Naive B cell (primary cell): Measurements from ENCODE around the gene TRAM2. TPM values are rescaled to one million over a fixed set of nuclear protein-coding genes. Genes with fewer than 3 reads are reported as not detected.

Source experiments
- ATAC-seq, 2 donors: fragments of 150-1000 bp; cut with Tn5 transposase; 2 replicates each; pipeline ENCODE4 v1.10.0; 2021; ENCODE audit warnings: low read depth in 2 of 2, mild to moderate bottlenecking in 2 of 2, moderate library complexity in 2 of 2
- DNase-seq: peaks from one replicate; pipeline ENCODE4 v3.0.0; 2022
- H3K27ac Mint-ChIP-seq, 6 donors: one replicate each; pipeline ENCODE4 v1.8.0; 2020 to 2022; ENCODE audit warnings: mild to moderate bottlenecking in 6 of 6, mixed read lengths in 6 of 6, moderate library complexity in 5 of 6, inconsistent platforms in 2 of 6
- H3K27me3 Mint-ChIP-seq, 3 donors: one replicate each; pipeline ENCODE4 v1.8.0; 2021 to 2022; ENCODE audit warnings: mixed read lengths in 3 of 3, mild to moderate bottlenecking in 1 of 3
- H3K36me3 Mint-ChIP-seq, 2 donors: one replicate each; pipeline ENCODE4 v1.8.0; 2020 to 2022; ENCODE audit warnings: mixed read lengths in 2 of 2, inconsistent platforms in 1 of 2, mild to moderate bottlenecking in 1 of 2
- H3K4me1 Mint-ChIP-seq, 3 donors: one replicate each; pipeline ENCODE4 v1.8.0; 2020 to 2022; ENCODE audit warnings: mixed read lengths in 3 of 3, inconsistent platforms in 1 of 3, mild to moderate bottlenecking in 1 of 3, moderate library complexity in 1 of 3
- H3K4me3 Mint-ChIP-seq, 8 donors: one replicate each; pipeline ENCODE4 v1.8.0; 2020 to 2022; ENCODE audit warnings: mild to moderate bottlenecking in 8 of 8, mixed read lengths in 8 of 8, moderate library complexity in 8 of 8, inconsistent platforms in 2 of 8
- H3K9me3 Mint-ChIP-seq, 7 donors: one replicate each; pipeline ENCODE4 v1.8.0; 2020 to 2022; ENCODE audit warnings: mixed read lengths in 7 of 7, mild to moderate bottlenecking in 5 of 7, inconsistent platforms in 2 of 7, moderate library complexity in 1 of 7
- polyA plus RNA-seq, 6 donors: library from polyadenylated mRNA; unstranded; fragments of 300-500 nt; fragmentation: Illumina TruSeq; gene quantifications; one replicate each; pipeline ENCODE4 v1.2.3, GENCODE V29; 2021; ENCODE audit warnings: low read depth in 6 of 6

The TRAM2 gene
- polyA plus RNA-seq, 6 donors from 2014 or later, result 1.4 to 3.9 (median 2.7) TPM

DNA sequence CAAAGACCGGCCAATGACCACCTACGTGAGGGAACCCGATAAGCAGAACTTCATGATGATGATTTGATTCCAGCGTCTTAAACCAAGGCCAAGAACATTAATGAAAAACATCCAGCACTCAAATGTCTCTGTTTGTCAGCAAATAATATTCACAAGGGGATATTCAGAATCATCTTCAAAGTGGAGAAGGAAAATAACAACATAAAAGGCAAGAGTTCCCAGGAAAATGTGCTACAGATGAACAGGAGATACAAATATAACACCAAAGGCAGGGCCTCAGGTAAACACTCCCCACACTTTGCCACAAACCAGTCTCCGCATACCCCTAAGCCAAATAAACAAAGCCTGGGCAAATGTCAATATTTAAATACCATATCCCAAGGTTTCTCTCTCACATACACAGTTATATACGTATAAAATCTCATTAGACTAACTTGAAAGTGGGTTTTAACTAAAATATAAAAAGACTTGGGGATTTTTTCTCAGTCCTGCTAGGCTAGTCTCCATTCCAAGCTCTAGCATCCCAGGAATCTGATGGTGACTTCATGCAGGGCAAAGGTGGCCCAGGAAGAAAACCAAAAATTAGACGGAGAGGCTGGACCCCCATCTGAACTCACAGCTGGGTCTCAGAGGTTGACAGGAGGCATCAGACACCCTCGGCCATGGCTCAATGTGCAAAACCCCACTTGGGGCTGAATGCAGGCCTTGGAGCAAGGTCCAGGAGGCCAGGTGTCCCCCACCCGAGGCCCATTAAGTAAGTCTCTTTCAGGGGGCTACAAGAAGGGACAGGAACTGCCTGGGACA is 32.1 kb downstream of the TRAM2 start:
- Mint-ChIP-seq H3K36me3 (peaks cover 0 to 3% of the 10 kb centered on the region in 2 donors), H3K9me3 (no peaks in the 10 kb centered on the region), H3K27me3 (no peaks in the 10 kb centered on the region), H3K27ac (peak overlapping the region in 1 of 6 donors; percentile 15), H3K4me1 (peaks cover 4 to 20% (median 18%) of the 10 kb centered on the region in 3 donors), H3K4me3 (no peak overlapping the region)
- ATAC-seq (no peak), DNase-seq (no peak)

DNA sequence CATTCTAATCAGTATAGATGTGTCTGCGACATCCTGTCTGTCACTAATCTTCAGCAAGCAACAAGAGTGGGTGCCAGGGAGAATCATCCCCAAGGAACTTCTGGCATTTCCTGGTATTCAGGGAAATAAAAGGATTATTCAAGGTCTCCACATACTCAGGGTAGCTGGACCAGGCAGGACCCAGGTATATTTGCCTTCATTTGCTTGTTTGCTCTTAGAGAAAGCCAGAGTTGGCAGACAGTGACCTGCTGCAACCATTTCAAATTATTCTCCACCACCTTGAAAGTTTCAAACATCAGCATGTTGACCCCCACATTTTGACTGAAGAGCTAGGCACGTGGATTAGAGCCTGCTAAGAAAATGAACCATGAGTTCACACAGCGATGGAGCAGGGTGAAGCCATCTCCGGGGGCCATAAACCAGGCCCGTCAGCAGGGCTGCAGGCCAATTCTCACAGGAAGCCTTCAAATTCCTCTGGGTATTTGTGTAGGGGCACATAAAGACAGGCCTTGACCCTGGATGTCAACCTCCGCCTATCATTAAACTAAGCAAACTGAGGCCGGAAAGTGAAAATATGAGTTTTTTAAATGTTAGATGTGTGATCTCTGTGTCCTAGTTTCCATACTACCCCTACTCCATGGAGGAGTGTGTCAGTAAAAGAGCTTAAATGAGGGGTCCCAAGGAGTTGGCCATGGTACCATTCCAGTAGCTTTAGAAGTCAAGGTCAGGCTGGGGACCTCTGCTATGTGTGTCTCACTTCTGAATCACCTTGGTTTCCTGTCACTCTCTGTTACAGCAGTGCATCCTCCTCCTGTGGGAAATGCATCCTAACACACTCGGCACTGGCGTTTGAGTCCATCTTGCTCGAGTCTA is 32.9 kb downstream of the TRAM2 start:
- peaks cover 0 to 3% of the 10 kb centered on the region in 2 donors for H3K36me3 Mint-ChIP-seq
- no peaks in the 10 kb centered on the region for H3K27me3 Mint-ChIP-seq
- no peak overlapping the region for H3K4me3 Mint-ChIP-seq
- peak overlapping the region in 1 of 6 donors; percentile 15 for H3K27ac Mint-ChIP-seq
- H3K9me3 Mint-ChIP-seq, result no peaks in the 10 kb centered on the region
- DNase-seq (no peak), ATAC-seq (no peak)
- H3K4me1 Mint-ChIP-seq, result peaks cover 10 to 22% (median 20%) of the 10 kb centered on the region in 3 donors

- no peak overlapping the region for H3K4me3 Mint-ChIP-seq
- H3K36me3 Mint-ChIP-seq, result peaks cover 0 to 3% of the 10 kb centered on the region in 2 donors
- DNase-seq, result no peak
- H3K9me3 Mint-ChIP-seq, result no peaks in the 10 kb centered on the region
- ATAC-seq, result no peak
- H3K4me1 Mint-ChIP-seq, result peaks cover 11 to 29% (median 20%) of the 10 kb centered on the region in 3 donors
- no peak overlapping the region for H3K27ac Mint-ChIP-seq
- H3K27me3 Mint-ChIP-seq, result no peaks in the 10 kb centered on the region
Observed at GRCh38 chr6:52543262-52543661, 33.6 kb downstream of the TRAM2 start.

DNA sequence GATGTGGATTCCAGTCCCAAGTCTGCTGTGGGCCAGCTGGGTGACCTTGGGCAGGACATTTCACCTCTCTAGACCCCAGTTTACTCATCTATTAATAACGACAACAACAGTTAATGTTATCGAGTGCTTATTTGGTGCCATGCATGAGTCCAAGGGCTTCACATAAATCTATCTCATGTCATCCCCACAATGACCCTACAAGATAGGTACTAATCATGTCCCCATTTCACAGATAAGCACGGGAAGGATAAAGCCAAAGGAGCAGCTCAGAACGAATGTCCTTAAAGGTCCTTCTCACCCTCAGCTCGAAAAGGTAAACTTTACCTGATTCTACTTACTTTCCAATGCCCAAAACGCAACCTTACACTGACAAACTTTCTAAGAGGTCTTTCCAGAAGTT is 35.7 kb downstream of the TRAM2 start:
- DNase-seq (no peak), ATAC-seq (no peak)
- H3K27me3 Mint-ChIP-seq, result no peaks in the 10 kb centered on the region
- no peaks in the 10 kb centered on the region for H3K9me3 Mint-ChIP-seq
- peaks cover 0 to 2% of the 10 kb centered on the region in 2 donors for H3K36me3 Mint-ChIP-seq
- no peak overlapping the region for H3K4me3 Mint-ChIP-seq
- peaks cover 16 to 28% (median 17%) of the 10 kb centered on the region in 3 donors for H3K4me1 Mint-ChIP-seq
- H3K27ac Mint-ChIP-seq, result no peak overlapping the region

DNA sequence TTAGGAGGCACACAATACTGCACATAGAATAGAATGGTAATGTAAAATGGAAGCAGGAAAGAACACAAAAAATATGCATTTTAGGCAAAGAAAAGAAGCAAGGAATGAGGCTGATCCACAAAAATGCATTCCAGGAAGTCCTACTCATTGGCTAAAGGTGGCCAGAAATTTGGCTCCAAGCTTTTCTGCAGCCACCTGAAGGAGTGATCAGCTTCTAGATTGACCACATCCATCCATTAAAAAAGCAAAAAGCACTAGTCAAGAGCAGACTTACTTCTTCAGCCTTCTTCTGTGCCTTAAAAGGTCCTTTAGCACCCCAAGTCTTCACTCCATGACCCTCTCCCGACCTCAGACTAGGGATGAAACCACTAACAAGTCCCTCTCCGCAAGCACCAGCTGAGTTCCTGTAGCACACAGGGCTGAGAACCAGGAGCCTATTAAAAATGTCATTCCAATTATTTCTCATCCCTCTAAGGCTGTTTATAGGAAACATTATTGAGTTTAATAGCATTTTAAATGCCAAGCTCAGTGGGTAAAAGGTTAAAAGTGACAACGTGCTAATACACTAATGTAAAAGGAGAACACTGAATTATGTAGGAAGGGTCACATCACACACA is 36.5 kb downstream of the TRAM2 start:
- no peak overlapping the region for H3K27ac Mint-ChIP-seq
- H3K4me1 Mint-ChIP-seq, result peaks cover 15 to 21% (median 17%) of the 10 kb centered on the region in 3 donors
- H3K36me3 Mint-ChIP-seq, result no peaks in the 10 kb centered on the region
- no peaks in the 10 kb centered on the region for H3K27me3 Mint-ChIP-seq
- no peak for DNase-seq
- H3K9me3 Mint-ChIP-seq, result no peaks in the 10 kb centered on the region
- no peak for ATAC-seq
- H3K4me3 Mint-ChIP-seq, result no peak overlapping the region

DNA sequence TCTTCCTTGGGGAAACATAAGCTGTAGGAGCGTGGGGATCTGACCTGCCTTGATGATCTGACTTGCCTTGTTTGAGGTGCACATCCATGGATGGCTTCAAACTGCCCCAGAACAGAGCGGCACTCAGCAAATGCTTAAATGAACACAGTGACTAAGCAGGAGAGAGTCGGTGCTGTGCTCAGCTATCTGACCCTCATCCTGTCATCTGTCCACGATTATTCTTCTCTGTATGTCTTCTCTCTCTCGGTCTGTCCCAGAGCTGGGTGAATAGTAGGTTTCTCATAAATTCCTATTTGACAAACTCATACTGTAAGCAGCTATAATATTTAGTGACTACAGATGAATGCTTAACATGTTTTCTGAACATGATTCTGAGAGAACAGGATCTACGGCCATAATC is 37.3 kb downstream of the TRAM2 start:
- DNase-seq, result no peak
- H3K27ac Mint-ChIP-seq, result peak overlapping the region in 1 of 6 donors; percentile 10
- no peaks in the 10 kb centered on the region for H3K27me3 Mint-ChIP-seq
- no peaks in the 10 kb centered on the region for H3K36me3 Mint-ChIP-seq
- no peak for ATAC-seq
- H3K4me3 Mint-ChIP-seq, result no peak overlapping the region
- no peaks in the 10 kb centered on the region for H3K9me3 Mint-ChIP-seq
- peaks cover 15 to 21% (median 17%) of the 10 kb centered on the region in 3 donors for H3K4me1 Mint-ChIP-seq

DNA sequence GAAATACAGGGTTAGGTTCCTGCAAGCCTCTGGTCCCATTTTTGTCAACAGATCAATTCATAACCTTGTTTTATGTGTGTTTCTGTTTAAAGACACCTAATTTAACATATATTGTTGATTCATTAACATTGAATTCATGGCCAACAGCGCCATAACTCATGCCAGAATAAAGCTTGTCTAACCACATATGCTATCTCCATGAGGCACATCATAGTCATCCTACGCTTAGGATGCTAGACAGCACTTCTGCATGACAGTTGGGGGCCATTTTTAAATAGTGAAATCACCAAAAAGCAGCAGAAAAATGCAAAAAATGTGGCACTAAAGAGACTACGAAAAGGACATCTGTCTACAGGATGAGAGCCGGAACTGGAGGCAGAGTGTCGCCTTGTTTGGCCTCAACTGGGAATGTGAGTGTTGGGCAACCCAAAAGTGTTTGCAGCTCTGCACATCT is 37.9 kb downstream of the TRAM2 start:
- ATAC-seq (no peak), DNase-seq (no peak)
- Mint-ChIP-seq H3K4me3 (no peak overlapping the region), H3K36me3 (no peaks in the 10 kb centered on the region), H3K4me1 (peaks cover 15 to 21% (median 17%) of the 10 kb centered on the region in 3 donors), H3K9me3 (no peaks in the 10 kb centered on the region), H3K27me3 (no peaks in the 10 kb centered on the region), H3K27ac (no peak overlapping the region)

DNA sequence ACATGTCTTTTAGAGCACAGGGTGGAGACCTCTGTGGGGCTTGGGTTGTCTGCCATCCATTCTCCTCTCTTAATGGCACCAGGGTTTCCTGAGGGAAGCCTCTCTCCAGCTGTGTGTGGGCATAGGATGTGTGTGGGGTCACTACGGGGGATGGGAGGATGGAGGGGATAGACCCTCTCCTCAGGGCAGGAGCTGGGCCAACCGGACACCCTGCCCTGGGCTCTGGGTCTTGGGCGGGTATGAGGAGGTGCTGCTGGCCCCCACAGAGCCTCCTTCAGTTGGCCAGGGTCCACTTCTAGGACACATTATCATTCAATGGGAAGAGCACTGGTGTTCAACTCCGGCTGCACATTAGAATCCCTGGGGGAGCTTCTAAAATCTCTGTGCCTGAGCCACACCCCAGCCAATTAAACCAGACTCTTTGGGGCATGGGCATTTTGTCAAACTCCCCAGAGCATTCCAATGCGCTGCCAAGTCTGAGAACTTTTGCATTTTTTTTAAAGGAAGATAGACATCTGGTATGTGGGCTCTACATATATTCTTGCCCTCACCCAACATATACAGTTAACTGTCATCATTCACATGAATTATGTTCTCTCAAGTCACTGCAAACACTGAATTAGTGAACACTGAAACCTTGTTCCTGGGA is 38.5 kb downstream of the TRAM2 start:
- DNase-seq (no peak), ATAC-seq (no peak)
- no peak overlapping the region for H3K4me3 Mint-ChIP-seq
- H3K36me3 Mint-ChIP-seq, result no peaks in the 10 kb centered on the region
- H3K27me3 Mint-ChIP-seq, result no peaks in the 10 kb centered on the region
- peaks cover 15 to 21% (median 17%) of the 10 kb centered on the region in 3 donors for H3K4me1 Mint-ChIP-seq
- H3K27ac Mint-ChIP-seq, result no peak overlapping the region
- no peaks in the 10 kb centered on the region for H3K9me3 Mint-ChIP-seq

DNA sequence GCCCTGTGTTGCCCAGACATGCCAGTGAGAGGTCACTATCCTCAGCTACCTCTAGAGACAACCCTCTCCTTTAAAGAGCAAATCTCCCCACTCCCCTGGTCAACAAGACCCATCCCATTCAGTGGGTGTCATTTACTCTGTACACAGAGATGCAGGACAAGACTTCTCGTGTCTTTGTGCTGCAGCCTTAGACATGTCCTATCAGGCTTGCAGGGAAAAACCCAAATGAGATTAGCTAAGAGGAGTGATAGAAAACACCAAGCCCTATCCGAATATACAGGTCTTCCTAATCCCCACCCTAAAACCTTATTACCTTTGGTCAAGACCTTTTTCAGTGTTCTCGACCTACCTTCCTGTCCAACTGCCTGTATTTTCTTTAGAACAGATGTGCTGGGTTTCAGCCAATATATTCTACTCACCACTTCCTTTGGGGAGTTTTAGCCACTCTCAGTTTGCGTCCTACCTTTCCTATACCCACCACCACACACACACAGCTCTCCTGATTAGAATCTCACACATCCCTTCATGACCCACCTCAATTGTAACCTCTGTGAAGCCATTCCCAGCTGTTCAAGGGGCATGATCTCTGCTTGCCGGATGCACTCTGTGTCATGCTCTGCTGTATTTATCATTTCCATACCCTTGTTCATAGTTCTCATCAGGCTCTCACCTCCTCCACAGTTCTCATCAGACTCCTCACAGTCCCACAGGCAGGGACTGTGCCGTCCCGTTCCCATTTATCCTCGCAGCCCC is 39.7 kb downstream of the TRAM2 start:
- no peaks in the 10 kb centered on the region for H3K9me3 Mint-ChIP-seq
- H3K4me3 Mint-ChIP-seq, result no peak overlapping the region
- no peak for DNase-seq
- H3K27me3 Mint-ChIP-seq, result no peaks in the 10 kb centered on the region
- H3K27ac Mint-ChIP-seq, result peak overlapping the region in 3 of 6 donors; percentile 48 to 93 (median 74)
- H3K36me3 Mint-ChIP-seq, result no peaks in the 10 kb centered on the region
- peaks cover 15 to 21% (median 17%) of the 10 kb centered on the region in 3 donors for H3K4me1 Mint-ChIP-seq
- ATAC-seq, result no peak

DNA sequence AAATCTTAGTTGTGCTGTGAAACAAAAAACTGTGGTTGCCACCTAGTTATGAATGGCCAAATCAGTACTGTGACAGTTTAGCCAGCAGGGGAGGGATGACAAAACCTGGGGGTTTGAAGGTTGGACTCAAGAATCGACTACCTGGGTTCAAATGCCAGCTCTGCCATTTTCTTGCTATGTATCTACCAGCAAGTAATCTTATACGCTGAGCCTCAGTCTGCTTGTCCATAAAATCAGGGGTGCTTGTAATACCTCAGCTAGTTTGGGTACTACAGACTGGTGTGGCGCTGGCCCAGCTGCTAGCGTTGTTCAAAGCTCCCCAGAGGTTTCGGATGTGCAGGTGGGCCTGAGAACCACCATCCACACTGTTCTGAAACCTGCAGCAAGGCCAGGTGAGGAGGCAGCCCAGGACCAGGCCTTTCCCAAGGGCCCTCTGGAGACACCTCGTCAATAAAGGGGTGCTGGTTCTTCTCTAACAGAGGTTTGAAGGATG is 40.4 kb downstream of the TRAM2 start:
- H3K4me3 Mint-ChIP-seq, result no peak overlapping the region
- H3K4me1 Mint-ChIP-seq, result peaks cover 15 to 21% (median 17%) of the 10 kb centered on the region in 3 donors

DNA sequence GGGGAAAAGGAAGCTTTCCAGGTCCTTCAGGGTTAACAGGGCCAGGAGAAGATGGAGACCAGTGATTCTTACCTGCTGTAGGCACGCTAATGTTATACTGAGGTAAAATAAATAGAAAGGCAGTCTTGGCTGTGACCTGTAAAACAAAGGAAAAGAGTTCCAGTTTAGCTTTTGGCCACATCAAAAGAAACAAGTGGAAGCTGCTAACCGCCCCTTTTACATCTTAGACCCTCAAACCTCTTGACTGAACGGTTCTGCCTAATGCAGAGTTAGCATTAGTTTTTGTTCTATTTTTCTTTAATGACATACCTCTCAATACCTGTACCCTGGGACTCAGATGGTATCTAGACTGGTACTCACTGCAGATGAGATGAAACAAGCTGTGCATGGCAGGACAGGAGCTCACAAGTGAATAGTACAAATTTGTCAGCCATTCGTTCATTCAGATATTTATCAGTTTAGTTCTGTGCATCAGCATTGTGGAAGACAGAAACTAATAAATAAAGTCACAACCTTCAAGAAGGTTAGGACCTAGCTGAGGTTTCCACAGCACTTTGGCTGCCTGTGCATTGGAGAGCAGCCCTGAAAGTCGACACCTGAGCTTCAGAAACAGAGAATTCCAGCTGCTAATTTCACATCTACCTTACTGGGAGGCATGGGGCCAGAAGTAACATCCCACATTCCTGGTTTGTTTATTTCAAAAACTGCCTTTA is 41.0 kb downstream of the TRAM2 start:
- no peaks in the 10 kb centered on the region for H3K9me3 Mint-ChIP-seq
- no peaks in the 10 kb centered on the region for H3K27me3 Mint-ChIP-seq
- H3K27ac Mint-ChIP-seq, result peak overlapping the region in 1 of 6 donors; percentile 29
- no peak for DNase-seq
- H3K36me3 Mint-ChIP-seq, result no peaks in the 10 kb centered on the region
- H3K4me1 Mint-ChIP-seq, result peaks cover 15 to 21% (median 17%) of the 10 kb centered on the region in 3 donors
- no peak overlapping the region for H3K4me3 Mint-ChIP-seq
- ATAC-seq, result no peak

More for the DNA sequence above, 40.4 kb downstream of the TRAM2 start:
- ATAC-seq, result no peak
- DNase-seq, result no peak
- Mint-ChIP-seq H3K27ac (peak overlapping the region in 1 of 6 donors; percentile 29), H3K27me3 (no peaks in the 10 kb centered on the region), H3K36me3 (no peaks in the 10 kb centered on the region), H3K9me3 (no peaks in the 10 kb centered on the region)

- no peak overlapping the region for H3K4me3 Mint-ChIP-seq
Observed at GRCh38 chr6:52534966-52535390, 41.9 kb downstream of the TRAM2 start.

More at GRCh38 chr6:52534966-52535390, 41.9 kb downstream of the TRAM2 start:
- Mint-ChIP-seq H3K36me3 (no peaks in the 10 kb centered on the region), H3K9me3 (no peaks in the 10 kb centered on the region), H3K4me1 (peaks cover 14 to 21% (median 17%) of the 10 kb centered on the region in 3 donors), H3K27ac (peak overlapping the region in 1 of 6 donors; percentile 82), H3K27me3 (no peaks in the 10 kb centered on the region)
- DNase-seq (no peak), ATAC-seq (no peak)
